ENCODE data around the gene ELOA. TPM values are rescaled to one million over a fixed set of nuclear protein-coding genes. Genes with fewer than 3 reads are reported as not detected.
A peak's percentile ranks its signal among the peaks of the same experiment; 100 is the strongest.

The ELOA gene
- total and polyA plus RNA-seq, 2 of the 13 experiments (the other 11 are each of a cell fraction or from before 2014, with no cell fraction given): 14.2 to 28.5 TPM

DNA sequence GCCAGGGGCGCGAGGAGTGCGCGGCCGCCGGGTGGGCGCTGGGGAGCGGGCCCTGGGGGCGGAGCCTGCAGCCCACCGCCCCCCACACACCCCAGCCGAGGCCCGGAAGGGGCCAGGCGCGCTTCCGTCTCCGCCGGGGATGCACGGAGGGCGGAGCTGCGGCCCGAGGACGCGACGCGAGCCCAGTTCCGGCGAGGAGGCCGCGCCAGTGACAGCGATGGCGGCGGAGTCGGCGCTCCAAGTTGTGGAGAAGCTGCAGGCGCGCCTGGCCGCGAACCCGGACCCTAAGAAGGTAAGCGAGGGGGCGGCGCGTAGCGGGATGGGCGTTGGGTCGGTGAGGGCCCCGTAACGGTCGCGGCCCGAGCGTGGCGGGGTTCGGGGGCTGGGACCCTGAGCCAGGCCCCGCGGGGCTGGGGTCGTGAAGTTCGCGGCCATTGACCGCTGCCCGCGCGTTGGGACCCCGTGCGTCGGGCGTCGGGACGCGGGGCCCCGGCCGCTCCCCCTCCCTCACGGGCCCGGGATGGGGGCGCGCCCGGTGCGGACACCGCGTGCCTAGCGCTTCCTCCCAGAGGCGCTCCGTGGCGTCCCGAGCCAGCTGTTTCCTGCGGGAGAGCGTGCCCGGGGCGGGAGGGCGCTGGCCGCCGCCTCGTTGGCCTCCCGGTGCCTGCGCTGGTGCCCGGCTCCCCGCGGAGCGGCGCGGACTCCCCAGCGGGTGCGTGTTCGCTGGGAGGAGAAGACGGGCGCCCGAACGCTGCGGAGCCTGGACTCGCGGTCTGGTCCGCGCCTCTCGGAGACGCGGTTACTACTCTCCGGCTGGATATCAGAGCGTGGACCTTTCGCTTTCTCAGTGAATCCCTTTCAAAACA lies at the start of gene ELOA (continued):
- TF ChIP-seq GATAD1 (CRISPR knock-in tag; IDR thresholded peaks at IDR 0.05) (peak; percentile 91), NFKB2 (CRISPR knock-in tag; IDR thresholded peaks at IDR 0.05; ENCODE audit: borderline replicate concordance) (no peak), PATZ1 (CRISPR knock-in tag; IDR thresholded peaks at IDR 0.05) (peak; percentile 71), ARNT (IDR thresholded peaks at IDR 0.05) (no peak), ZNF441 (CRISPR knock-in tag; IDR thresholded peaks at IDR 0.05; ENCODE audit: borderline replicate concordance) (peak; percentile 66; the same call in 1 of the 2 replicates), ETV5 (CRISPR knock-in tag; IDR thresholded peaks at IDR 0.05; ENCODE audit: borderline replicate concordance) (peak; percentile 85), FOXO4 (CRISPR knock-in tag; conservative IDR thresholded peaks at IDR 0.05) (no peak), DNMT1 (CRISPR knock-in tag; IDR thresholded peaks at IDR 0.05) (no peak), ZNF644 (CRISPR knock-in tag; IDR thresholded peaks at IDR 0.05; ENCODE audit: low read depth) (no peak), MYNN (CRISPR knock-in tag; IDR thresholded peaks at IDR 0.05; ENCODE audit: low read depth) (no peak), XRCC5 (optimal IDR thresholded peaks at IDR 0.05; ENCODE audit: low read length) (peak; percentile 27), ZFP82 (CRISPR knock-in tag; IDR thresholded peaks at IDR 0.05; ENCODE audit: borderline replicate concordance) (peak; percentile 83; the same call in 1 of the 2 replicates), ZNF720 (CRISPR knock-in tag; IDR thresholded peaks at IDR 0.05) (no peak), MLLT10 (CRISPR knock-in tag; IDR thresholded peaks at IDR 0.05) (no peak), ADNP (CRISPR knock-in tag; IDR thresholded peaks at IDR 0.05) (no peak), ZNF850 (CRISPR knock-in tag; conservative IDR thresholded peaks at IDR 0.05) (no peak)
- TF ChIP-seq, protein P1, sequence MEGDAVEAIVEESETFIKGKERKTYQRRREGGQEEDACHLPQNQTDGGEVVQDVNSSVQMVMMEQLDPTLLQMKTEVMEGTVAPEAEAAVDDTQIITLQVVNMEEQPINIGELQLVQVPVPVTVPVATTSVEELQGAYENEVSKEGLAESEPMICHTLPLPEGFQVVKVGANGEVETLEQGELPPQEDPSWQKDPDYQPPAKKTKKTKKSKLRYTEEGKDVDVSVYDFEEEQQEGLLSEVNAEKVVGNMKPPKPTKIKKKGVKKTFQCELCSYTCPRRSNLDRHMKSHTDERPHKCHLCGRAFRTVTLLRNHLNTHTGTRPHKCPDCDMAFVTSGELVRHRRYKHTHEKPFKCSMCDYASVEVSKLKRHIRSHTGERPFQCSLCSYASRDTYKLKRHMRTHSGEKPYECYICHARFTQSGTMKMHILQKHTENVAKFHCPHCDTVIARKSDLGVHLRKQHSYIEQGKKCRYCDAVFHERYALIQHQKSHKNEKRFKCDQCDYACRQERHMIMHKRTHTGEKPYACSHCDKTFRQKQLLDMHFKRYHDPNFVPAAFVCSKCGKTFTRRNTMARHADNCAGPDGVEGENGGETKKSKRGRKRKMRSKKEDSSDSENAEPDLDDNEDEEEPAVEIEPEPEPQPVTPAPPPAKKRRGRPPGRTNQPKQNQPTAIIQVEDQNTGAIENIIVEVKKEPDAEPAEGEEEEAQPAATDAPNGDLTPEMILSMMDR (CRISPR knock-in tag; IDR thresholded peaks at IDR 0.05): no peak; the same call in 1 of the 2 replicates
- TF ChIP-seq, protein P2, sequence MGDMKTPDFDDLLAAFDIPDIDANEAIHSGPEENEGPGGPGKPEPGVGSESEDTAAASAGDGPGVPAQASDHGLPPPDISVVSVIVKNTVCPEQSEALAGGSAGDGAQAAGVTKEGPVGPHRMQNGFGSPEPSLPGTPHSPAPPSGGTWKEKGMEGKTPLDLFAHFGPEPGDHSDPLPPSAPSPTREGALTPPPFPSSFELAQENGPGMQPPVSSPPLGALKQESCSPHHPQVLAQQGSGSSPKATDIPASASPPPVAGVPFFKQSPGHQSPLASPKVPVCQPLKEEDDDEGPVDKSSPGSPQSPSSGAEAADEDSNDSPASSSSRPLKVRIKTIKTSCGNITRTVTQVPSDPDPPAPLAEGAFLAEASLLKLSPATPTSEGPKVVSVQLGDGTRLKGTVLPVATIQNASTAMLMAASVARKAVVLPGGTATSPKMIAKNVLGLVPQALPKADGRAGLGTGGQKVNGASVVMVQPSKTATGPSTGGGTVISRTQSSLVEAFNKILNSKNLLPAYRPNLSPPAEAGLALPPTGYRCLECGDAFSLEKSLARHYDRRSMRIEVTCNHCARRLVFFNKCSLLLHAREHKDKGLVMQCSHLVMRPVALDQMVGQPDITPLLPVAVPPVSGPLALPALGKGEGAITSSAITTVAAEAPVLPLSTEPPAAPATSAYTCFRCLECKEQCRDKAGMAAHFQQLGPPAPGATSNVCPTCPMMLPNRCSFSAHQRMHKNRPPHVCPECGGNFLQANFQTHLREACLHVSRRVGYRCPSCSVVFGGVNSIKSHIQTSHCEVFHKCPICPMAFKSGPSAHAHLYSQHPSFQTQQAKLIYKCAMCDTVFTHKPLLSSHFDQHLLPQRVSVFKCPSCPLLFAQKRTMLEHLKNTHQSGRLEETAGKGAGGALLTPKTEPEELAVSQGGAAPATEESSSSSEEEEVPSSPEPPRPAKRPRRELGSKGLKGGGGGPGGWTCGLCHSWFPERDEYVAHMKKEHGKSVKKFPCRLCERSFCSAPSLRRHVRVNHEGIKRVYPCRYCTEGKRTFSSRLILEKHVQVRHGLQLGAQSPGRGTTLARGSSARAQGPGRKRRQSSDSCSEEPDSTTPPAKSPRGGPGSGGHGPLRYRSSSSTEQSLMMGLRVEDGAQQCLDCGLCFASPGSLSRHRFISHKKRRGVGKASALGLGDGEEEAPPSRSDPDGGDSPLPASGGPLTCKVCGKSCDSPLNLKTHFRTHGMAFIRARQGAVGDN (CRISPR knock-in tag; IDR thresholded peaks at IDR 0.05): peak; percentile 88
- TF ChIP-seq, protein P3, sequence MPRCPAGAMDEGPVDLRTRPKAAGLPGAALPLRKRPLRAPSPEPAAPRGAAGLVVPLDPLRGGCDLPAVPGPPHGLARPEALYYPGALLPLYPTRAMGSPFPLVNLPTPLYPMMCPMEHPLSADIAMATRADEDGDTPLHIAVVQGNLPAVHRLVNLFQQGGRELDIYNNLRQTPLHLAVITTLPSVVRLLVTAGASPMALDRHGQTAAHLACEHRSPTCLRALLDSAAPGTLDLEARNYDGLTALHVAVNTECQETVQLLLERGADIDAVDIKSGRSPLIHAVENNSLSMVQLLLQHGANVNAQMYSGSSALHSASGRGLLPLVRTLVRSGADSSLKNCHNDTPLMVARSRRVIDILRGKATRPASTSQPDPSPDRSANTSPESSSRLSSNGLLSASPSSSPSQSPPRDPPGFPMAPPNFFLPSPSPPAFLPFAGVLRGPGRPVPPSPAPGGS (CRISPR knock-in tag; IDR thresholded peaks at IDR 0.05): peak; percentile 89
